ENCODE data around the gene HIVEP3. TPM values are rescaled to one million over a fixed set of nuclear protein-coding genes. Genes with fewer than 3 reads are reported as not detected.

HIVEP3 gene
- polyA plus RNA-seq, 6 donors from 2014 or later = 0.83 to 2.1 (median 1.3) TPM

DNA sequence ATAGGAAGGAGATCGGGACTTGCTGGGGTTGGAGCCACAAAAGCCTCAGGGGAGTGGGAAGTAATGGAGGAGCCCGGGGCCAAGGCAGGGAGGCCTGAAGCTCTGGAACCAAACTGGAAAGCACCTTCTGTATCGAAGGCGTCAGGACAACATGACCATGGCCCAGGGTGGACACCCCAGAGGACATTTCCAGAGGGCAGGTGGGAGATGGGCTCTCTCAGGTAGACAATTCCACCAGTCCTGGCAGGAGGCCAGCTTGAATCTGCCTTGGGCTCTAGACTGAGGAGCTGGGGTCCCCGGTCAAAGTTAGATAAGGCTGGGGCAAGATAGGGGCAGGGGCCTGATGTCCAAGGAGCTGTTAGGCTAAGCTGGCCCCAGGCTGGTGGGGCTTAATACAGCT is 329.3 kb downstream of the HIVEP3 start:
- H3K4me1 Mint-ChIP-seq = peaks cover 0 to 7% (median 5%) of the 10 kb centered on the region in 3 donors
- peaks cover 4 to 7% of the 10 kb centered on the region in 2 donors for H3K36me3 Mint-ChIP-seq
- no peak for ATAC-seq (ENCODE audit: low read depth in 2 of 2)
- no peaks in the 10 kb centered on the region for H3K27me3 Mint-ChIP-seq
- peak overlapping the region in 1 of 6 donors; percentile 29 for H3K27ac Mint-ChIP-seq
- DNase-seq = no peak
- peaks cover 0 to 3% (median 0%) of the 10 kb centered on the region in 7 donors for H3K9me3 Mint-ChIP-seq
- no peak overlapping the region for H3K4me3 Mint-ChIP-seq

DNA sequence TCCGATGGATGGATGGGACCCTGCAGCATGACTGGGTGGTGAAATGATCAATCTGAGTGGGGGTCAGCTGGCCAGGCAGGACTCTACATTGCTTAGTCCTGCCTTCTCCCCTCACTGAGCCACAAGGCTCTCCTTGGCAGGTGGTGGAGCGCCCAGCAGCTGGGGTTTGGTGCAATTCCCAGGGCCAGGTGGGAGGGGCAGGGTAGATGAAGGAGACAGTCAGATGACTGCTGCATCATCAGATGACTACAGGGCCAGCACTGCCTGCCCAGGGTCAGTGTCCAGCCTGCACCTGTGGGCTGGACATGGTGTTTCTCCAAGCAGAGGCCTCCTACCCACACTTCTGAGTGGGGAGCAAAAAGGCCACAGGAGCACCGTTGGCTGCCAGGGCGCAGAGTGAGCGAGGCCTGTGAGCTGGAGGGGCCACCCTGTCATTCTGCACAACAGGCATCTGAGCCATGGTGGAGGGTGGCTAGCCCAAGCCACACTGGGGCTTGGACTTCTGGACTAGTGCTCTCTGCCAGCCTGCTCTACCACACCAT is 330.3 kb downstream of the HIVEP3 start:
- no peak for DNase-seq
- no peak overlapping the region for H3K4me3 Mint-ChIP-seq
- no peak for ATAC-seq (ENCODE audit: low read depth in 2 of 2)

DNA sequence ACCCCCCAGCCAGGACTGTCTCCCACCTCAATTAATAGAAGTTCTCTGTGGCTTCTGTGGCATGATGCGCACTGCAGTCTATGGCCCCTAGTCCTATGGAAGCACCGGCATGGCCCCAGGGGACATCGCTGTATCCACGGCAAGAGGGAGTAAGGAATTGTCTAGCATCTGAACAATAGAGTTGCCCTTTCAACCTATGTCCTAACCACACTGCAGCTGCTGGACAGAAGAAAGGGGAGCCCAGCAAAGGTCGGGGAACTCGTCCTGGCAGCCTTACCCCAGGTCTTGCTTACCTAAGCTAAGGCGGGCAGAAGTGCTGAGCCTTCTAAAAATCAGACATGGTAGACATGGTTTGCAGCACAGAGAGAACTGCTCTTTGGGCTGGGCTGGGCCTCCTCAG is 330.9 kb downstream of the HIVEP3 start:
- Mint-ChIP-seq H3K27me3 (no peaks in the 10 kb centered on the region), H3K27ac (peak overlapping the region in 1 of 6 donors; percentile 11)
- DNase-seq = no peak

More for the DNA sequence above, 330.3 kb downstream of the HIVEP3 start:
- Mint-ChIP-seq H3K9me3 (peaks cover 0 to 3% (median 0%) of the 10 kb centered on the region in 7 donors), H3K36me3 (peaks cover 4 to 14% of the 10 kb centered on the region in 2 donors), H3K27ac (peak overlapping the region in 2 of 6 donors; percentile 11 to 59), H3K27me3 (no peaks in the 10 kb centered on the region), H3K4me1 (peaks cover 0 to 7% (median 5%) of the 10 kb centered on the region in 3 donors)

DNA sequence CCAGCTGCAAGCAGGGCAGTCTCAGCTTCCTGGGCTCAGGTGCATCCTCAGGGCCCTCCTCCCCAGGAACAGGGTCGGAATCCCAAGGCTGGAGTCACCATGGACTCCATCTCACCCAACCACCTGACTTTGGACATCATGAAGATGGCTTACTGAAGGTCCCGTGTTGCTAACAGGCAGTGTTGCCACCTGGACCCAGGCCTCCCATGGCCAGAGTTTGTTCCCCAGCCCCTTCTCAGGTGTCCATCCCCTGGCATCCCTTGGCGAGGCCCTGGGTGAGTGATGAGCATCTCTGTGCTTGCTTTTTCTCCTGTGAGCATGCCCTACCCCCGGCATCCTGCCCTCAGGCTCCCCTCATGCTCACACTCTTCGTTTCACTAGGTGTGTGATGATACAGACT is 332.5 kb downstream of the HIVEP3 start:
- peaks cover 0 to 3% (median 0%) of the 10 kb centered on the region in 7 donors for H3K9me3 Mint-ChIP-seq
- no peaks in the 10 kb centered on the region for H3K27me3 Mint-ChIP-seq
- no peak for DNase-seq
- H3K27ac Mint-ChIP-seq = no peak overlapping the region
- no peak overlapping the region for H3K4me3 Mint-ChIP-seq
- peaks cover 4 to 14% of the 10 kb centered on the region in 2 donors for H3K36me3 Mint-ChIP-seq
- H3K4me1 Mint-ChIP-seq = peaks cover 0 to 12% (median 5%) of the 10 kb centered on the region in 3 donors
- no peak for ATAC-seq (ENCODE audit: low read depth in 2 of 2)

More for the DNA sequence above, 330.9 kb downstream of the HIVEP3 start:
- peaks cover 4 to 14% of the 10 kb centered on the region in 2 donors for H3K36me3 Mint-ChIP-seq
- peaks cover 0 to 7% (median 7%) of the 10 kb centered on the region in 3 donors for H3K4me1 Mint-ChIP-seq
- no peak overlapping the region for H3K4me3 Mint-ChIP-seq
- ATAC-seq (ENCODE audit: low read depth in 2 of 2) = no peak
- peaks cover 0 to 3% (median 0%) of the 10 kb centered on the region in 7 donors for H3K9me3 Mint-ChIP-seq

DNA sequence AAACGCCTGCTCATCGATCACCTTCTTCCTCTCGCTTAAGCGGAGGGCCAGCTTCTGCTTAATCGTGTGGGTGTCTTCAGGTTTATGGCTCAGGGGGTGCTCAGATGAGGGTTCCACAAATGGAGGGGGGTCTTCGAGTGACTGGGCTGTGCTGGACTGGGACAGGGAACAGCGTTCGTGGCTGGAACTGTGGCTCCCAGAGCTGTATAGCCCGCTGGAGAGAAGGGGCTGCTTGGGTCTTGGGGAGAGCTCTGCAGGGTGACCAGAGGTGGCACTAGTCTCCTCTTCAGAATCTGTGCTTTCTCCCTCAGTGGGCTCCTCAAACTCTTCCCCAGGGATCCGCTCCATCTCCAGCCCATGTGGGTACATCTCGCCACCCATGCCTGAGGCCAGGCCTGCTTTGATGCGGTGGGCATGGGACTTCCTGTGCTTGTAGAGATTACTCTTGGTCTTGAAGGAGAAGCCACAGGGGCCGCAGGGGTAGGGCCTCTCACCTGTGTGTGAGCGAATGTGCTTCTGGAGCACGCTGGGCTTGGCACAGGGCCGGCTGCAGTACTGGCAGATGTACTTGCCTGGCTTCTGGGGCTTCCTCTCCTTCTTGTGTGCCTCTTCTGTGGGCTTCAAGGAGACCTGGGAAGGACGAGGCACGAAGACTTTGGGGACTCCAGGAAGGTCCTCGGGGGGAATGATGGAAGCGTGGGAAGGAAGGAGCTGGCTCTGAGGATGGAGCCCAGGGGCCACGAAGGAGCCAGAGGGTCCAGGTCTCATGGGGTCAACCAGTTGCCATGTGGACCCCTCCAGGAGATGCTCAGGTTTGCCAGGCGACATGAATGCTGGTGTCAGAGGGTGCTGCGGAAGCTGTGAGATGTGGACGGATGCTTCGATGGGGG is 334.8 kb downstream of the HIVEP3 start:
- no peak for DNase-seq
- H3K4me1 Mint-ChIP-seq = peaks cover 3 to 20% (median 9%) of the 10 kb centered on the region in 3 donors

DNA sequence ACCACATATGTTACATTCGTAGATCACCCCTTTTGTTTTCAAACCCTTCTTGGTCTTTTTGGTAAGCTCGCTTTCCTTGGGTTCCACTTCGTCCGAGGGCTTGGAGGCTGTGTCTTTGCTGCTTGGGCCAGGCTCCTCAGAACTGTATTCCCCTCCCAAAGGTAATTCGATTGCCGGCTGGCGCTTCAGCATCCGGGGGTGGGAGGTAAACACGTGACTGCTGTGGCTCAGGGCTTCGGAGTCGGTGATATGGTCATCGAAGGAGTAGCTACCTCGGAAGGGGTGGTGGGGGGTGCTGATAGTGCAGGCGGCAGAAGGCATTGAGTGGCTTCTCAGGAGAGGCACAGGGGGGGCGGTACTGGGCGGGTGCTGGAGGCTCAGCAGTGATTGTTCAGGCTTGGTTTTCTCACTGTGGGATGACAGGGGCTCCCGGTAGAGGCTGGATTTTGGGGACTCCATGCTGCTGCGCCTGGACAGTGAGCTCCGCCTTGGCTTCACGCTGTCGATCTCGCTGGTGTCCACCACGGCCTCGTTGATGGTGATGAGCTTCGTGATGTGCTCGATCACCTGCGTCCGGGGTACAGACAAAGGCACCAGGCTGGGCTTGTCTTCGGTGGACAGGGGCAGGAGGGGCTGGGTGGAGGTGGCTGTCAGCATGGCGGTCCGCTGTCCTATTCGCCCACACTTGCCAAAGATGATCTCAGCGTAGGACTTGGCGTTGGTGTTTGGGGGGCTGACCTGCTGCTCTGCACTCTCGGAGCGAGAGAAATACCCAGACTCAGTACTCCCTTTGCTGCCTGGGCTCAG is 335.7 kb downstream of the HIVEP3 start:
- no peak overlapping the region for H3K4me3 Mint-ChIP-seq
- ATAC-seq (ENCODE audit: low read depth in 2 of 2) = no peak

More for the DNA sequence above, 334.8 kb downstream of the HIVEP3 start:
- ATAC-seq (ENCODE audit: low read depth in 2 of 2) = no peak
- H3K9me3 Mint-ChIP-seq = no peaks in the 10 kb centered on the region
- no peaks in the 10 kb centered on the region for H3K27me3 Mint-ChIP-seq
- H3K27ac Mint-ChIP-seq = peak overlapping the region in 1 of 6 donors; percentile 68
- H3K36me3 Mint-ChIP-seq = peaks cover 0 to 21% of the 10 kb centered on the region in 2 donors
- no peak overlapping the region for H3K4me3 Mint-ChIP-seq

DNA sequence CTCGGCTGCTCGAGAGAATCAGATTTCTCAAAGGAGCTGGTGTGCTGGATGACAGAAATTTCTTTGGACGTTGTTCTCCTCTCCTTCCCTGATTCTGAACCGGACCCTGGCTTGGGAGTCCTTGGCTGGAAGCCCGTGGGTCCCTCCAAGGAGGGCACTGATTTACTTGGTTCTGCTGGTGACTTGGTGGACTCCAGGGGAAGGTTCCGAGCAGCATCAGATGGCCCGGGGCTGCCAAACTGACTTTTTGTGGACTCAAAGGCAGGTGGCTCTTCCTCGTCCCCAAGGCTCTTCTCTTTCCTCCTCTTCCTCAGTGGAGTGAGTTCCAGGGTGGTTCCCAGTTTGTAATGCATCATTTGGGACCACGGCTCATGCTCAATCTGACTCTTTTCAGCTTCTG is 336.4 kb downstream of the HIVEP3 start:
- Mint-ChIP-seq H3K27ac (no peak overlapping the region), H3K9me3 (no peaks in the 10 kb centered on the region), H3K36me3 (peaks cover 0 to 21% of the 10 kb centered on the region in 2 donors), H3K4me1 (peaks cover 3 to 15% (median 8%) of the 10 kb centered on the region in 3 donors), H3K27me3 (no peaks in the 10 kb centered on the region), H3K4me3 (no peak overlapping the region)
- no peak for ATAC-seq (ENCODE audit: low read depth in 2 of 2)
- DNase-seq = no peak

More for the DNA sequence above, 335.7 kb downstream of the HIVEP3 start:
- DNase-seq = no peak
- Mint-ChIP-seq H3K27me3 (no peaks in the 10 kb centered on the region), H3K36me3 (peaks cover 0 to 21% of the 10 kb centered on the region in 2 donors), H3K9me3 (no peaks in the 10 kb centered on the region), H3K4me1 (peaks cover 3 to 16% (median 8%) of the 10 kb centered on the region in 3 donors), H3K27ac (peak overlapping the region in 1 of 6 donors; percentile 38)

DNA sequence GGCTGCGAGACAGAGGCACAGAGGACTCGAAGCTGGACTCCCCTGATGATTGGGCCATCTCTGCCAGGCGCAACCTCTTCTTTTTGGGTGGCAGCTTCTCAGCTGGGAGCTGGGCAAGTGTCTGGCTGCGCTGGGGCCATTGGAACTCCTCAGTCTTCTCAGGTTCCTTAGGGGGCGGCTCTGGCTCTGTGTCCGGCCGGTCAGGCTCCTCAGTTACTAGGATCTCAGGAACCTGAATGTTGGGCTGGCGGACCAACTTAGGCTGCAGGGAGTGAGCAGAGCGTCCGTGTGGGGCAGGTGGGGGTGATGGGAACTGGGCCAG is 336.8 kb downstream of the HIVEP3 start:
- no peak overlapping the region for H3K4me3 Mint-ChIP-seq
- DNase-seq (no peak), ATAC-seq (ENCODE audit: low read depth in 2 of 2) (no peak)
- no peaks in the 10 kb centered on the region for H3K27me3 Mint-ChIP-seq
- no peak overlapping the region for H3K27ac Mint-ChIP-seq
- H3K36me3 Mint-ChIP-seq = peaks cover 0 to 18% of the 10 kb centered on the region in 2 donors
- H3K9me3 Mint-ChIP-seq = no peaks in the 10 kb centered on the region
- peaks cover 3 to 15% (median 8%) of the 10 kb centered on the region in 3 donors for H3K4me1 Mint-ChIP-seq

DNA sequence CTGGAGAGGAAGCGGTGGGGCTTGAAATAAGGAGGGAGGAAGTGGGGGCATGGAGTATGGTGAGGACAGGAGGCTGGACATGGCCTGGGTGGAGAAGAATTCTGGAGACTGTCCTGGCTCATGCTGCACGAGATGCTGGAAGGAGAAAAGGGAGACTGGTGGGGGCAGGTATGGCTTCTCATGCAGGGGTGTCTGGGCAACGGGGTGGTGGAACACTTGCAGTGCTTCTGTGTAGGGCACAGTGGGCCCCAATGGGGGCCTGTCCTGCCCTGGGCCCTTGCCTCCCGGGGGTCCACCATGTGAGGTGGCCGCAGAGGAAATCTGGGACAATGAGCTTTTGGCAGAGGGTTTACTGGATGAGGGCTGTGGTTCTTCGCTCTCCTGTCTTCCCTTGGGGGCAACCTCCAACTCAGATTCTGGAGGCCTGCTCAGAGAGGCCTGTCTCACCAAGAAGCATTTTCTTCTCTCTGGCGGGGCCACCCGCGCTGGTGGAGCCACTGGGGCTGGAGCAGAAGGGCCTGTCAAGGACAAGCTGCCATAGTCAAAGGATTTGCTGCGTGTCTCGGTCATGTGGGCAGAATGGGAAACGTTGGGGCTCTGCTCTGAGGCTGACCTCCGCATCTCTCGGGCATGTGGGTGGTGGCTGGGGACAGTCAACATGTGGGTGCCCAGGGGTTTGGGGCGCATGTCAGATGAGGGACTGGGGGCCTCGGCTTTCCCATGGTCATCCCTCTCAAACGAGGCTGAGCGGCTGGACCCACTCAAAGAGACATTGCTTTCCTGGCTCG is 337.3 kb downstream of the HIVEP3 start:
- peak overlapping the region in 3 of 6 donors; percentile 47 to 79 (median 75) for H3K27ac Mint-ChIP-seq

DNA sequence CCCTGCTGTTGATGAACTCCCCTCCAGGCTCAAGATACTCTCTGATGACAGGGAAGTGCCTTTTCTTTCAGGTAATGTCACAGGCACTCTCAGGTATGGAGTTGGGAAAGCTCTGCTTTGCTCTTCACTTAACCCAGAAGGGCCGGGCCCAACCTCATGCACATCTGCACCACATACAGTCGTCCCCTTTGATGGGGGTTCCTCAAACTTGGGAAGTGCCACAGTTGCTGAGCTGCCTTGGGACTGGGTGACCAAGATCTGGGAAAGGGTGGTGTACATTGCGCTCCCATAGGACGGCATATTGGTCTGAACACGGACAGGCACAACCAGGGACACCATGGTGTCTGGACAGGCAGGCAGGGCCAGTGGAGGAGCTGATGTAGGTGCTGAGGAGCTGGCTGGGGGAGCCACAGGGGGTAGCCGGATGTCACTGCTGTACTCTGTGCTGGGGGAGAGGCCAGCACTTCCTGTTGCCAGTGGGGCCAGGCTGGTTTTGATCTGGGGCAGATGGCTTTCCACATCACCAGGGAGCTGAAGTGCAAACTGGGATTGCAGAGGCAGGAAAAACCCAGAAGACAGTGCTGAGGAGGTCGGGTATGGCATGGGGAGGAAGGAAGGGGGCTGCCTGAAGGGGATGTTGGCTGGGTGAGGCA is 338.1 kb downstream of the HIVEP3 start:
- ATAC-seq (ENCODE audit: low read depth in 2 of 2) = no peak
- no peaks in the 10 kb centered on the region for H3K27me3 Mint-ChIP-seq
- peaks cover 5 to 15% (median 8%) of the 10 kb centered on the region in 3 donors for H3K4me1 Mint-ChIP-seq
- no peak overlapping the region for H3K4me3 Mint-ChIP-seq
- H3K27ac Mint-ChIP-seq = peak overlapping the region in 2 of 6 donors; percentile 75 to 79
- no peaks in the 10 kb centered on the region for H3K9me3 Mint-ChIP-seq
- H3K36me3 Mint-ChIP-seq = peaks cover 0 to 15% of the 10 kb centered on the region in 2 donors
- DNase-seq = no peak

More for the DNA sequence above, 337.3 kb downstream of the HIVEP3 start:
- ATAC-seq (ENCODE audit: low read depth in 2 of 2) (no peak), DNase-seq (no peak)
- no peaks in the 10 kb centered on the region for H3K9me3 Mint-ChIP-seq
- peaks cover 0 to 15% of the 10 kb centered on the region in 2 donors for H3K36me3 Mint-ChIP-seq
- peaks cover 3 to 15% (median 8%) of the 10 kb centered on the region in 3 donors for H3K4me1 Mint-ChIP-seq
- no peaks in the 10 kb centered on the region for H3K27me3 Mint-ChIP-seq
- H3K4me3 Mint-ChIP-seq = no peak overlapping the region

DNA sequence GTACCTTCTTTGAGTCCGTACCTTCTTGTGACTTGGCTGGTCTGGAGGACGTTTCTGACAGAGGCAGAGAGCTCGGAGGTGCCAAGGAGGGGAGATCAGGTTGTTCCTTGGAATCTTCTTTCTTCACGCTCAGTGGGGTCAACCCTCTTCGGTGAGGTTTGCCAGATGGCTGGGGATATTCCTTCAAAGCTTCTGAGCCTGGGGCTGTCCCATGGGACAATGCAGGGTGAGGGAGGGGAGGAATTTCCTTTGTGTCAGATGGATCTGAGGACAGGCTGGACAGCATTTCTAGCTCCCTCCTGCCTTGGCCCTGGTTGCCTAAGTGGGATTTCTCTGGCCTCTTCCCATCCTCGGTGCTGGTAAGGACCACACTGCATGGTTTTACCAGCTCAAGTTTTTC is 338.7 kb downstream of the HIVEP3 start:
- Mint-ChIP-seq H3K27ac (no peak overlapping the region), H3K36me3 (peaks cover 0 to 15% of the 10 kb centered on the region in 2 donors), H3K27me3 (no peaks in the 10 kb centered on the region)

DNA sequence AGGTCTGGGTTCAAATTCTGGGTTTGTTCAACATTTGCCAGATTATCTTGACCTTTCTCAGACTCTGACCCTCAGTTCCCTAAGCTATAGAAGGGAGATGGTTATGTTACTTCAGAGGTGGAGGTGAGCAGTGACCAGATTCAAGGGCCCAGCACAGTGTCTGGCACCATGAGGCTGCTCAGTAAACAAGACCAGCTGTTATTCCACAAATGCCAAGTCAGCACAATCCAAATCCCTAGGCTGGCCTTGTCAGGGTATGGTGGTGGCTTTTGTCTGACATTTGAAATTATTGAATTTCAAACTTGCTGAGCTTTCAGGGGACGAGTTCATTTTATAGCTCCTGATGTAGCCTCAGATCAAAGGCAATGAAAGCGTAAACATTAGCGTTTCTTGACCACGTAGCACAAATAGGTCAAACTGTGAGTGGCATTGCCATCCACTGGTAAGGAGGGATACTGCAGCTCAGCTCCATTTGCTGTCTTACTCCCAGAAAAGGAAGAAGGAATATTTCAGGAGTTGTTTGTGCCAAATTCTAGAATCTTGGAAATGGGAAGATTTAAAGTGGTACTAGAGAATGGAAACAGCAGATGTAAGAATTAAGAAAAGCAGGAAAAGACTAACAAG is 339.9 kb downstream of the HIVEP3 start:
- no peak for DNase-seq
- Mint-ChIP-seq H3K36me3 (peaks cover 0 to 8% of the 10 kb centered on the region in 2 donors), H3K4me3 (no peak overlapping the region), H3K27me3 (no peaks in the 10 kb centered on the region), H3K4me1 (peaks cover 19 to 28% (median 22%) of the 10 kb centered on the region in 3 donors), H3K27ac (peak overlapping the region in 2 of 6 donors; percentile 22 to 88), H3K9me3 (no peaks in the 10 kb centered on the region)
- ATAC-seq (ENCODE audit: low read depth in 2 of 2) = no peak

More for the DNA sequence above, 338.7 kb downstream of the HIVEP3 start:
- DNase-seq (no peak), ATAC-seq (ENCODE audit: low read depth in 2 of 2) (no peak)
- H3K9me3 Mint-ChIP-seq = no peaks in the 10 kb centered on the region
- peaks cover 7 to 16% (median 11%) of the 10 kb centered on the region in 3 donors for H3K4me1 Mint-ChIP-seq
- H3K4me3 Mint-ChIP-seq = no peak overlapping the region
